Endothelial cell of umbilical vein (primary cell): Measurements from ENCODE around the gene LARP1. TPM values are rescaled to one million over a fixed set of nuclear protein-coding genes. Genes with fewer than 3 reads are reported as not detected.

ENCODE experiments used
- BruUV-seq: library from RNA; stranded (reverse); fragments of 400-500 nt; replicated peaks from 2 replicates; lab custom pipeline; 2021; lab: Mats Ljungman, UMichigan
- CTCF ChIA-PET: fragments of 300-600, 350-600 bp; sonication (Branson Sonifier 250); formaldehyde crosslinking; loops from one replicate; lab custom pipeline; 2021; ENCODE audit warnings: antibody characterized with exemption, inconsistent platforms; lab: Charles Lee
- POLR2A ChIA-PET: fragments of 300-600, 350-600 bp; sonication (Branson Sonifier 250); formaldehyde crosslinking; loops from one replicate; lab custom pipeline; 2021; ENCODE audit warnings: antibody characterized with exemption, inconsistent platforms; lab: Charles Lee
- DNase-seq: peaks from one replicate; pipeline ENCODE4 v3.0.0-alpha.2; 2011; ENCODE audit warnings: low read depth, low spot score
- FAIRE-seq: peaks from 2 replicates; lab custom pipeline; 2011; peaks lifted over from hg19 to GRCh38; lab: Jason Lieb, UNC
- H2AFZ ChIP-seq: 2 replicates; pipeline ENCODE4 v1.6.0; 2012; ENCODE audit warnings: low read depth, low read length, control low read depth, inconsistent platforms
- H3K27ac ChIP-seq: 2 replicates; pipeline ENCODE4 v1.5.1; 2011; ENCODE audit warnings: low read depth, mild to moderate bottlenecking, control low read depth, low read length, moderate library complexity; ENCODE audit not compliant: insufficient read depth
- H3K27me3 ChIP-seq, 2 experiments: 2 replicates each; pipeline versions ENCODE4 v1.6.0 to v1.6.1; 2011; ENCODE audit warnings: low read length in 2 of 2, mixed read lengths in 1 of 2; ENCODE audit not compliant: control insufficient read depth in 2 of 2, insufficient read depth in 2 of 2
- H3K36me3 ChIP-seq, 2 experiments: 2 replicates in 1 of 2; 3 replicates in 1 of 2; pipeline ENCODE4 v1.5.1; 2011; ENCODE audit warnings: low read length in 2 of 2, mild to moderate bottlenecking in 1 of 2, moderate library complexity in 1 of 2; ENCODE audit not compliant: control insufficient read depth in 2 of 2, insufficient read depth in 2 of 2; ENCODE audit errors: extremely low read depth in 1 of 2
- H3K4me1 ChIP-seq: 3 replicates; pipeline ENCODE4 v1.5.1; 2011; ENCODE audit warnings: mild to moderate bottlenecking, low read length; ENCODE audit not compliant: control insufficient read depth, insufficient read depth; ENCODE audit errors: extremely low read depth
- H3K4me2 ChIP-seq: 2 replicates; pipeline ENCODE4 v1.6.1; 2011; ENCODE audit warnings: low read length, control low read depth, mixed read lengths; ENCODE audit not compliant: insufficient read depth
- H3K4me3 ChIP-seq, 3 experiments: fragments of 200-600 bp in 1 of 3; sonication (generic), shearing (Covaris generic) in 1 of 3; replicated peaks in 1 of 3; 2 replicates each; pipeline ENCODE4 v1.5.1; 2011 to 2016; ENCODE audit warnings: control low read depth in 3 of 3, low read length in 3 of 3, mild to moderate bottlenecking in 2 of 3, inconsistent platforms in 1 of 3, low read depth in 1 of 3, moderate library complexity in 1 of 3; ENCODE audit not compliant: insufficient read depth in 1 of 3
- H3K79me2 ChIP-seq: 2 replicates; pipeline ENCODE4 v1.6.0; 2012; ENCODE audit warnings: low read length, inconsistent platforms; ENCODE audit not compliant: control insufficient read depth, insufficient read depth
- H3K9ac ChIP-seq: replicated peaks from 2 replicates; pipeline ENCODE3; 2011; ENCODE audit warnings: low read length, control low read depth; ENCODE audit not compliant: insufficient read depth; ENCODE audit errors: extremely low read depth
- H3K9me1 ChIP-seq: replicated peaks from 3 replicates; pipeline ENCODE4 v1.6.0; 2011; ENCODE audit warnings: mild to moderate bottlenecking, low read length; ENCODE audit not compliant: control insufficient read depth, insufficient read depth; ENCODE audit errors: extremely low read depth
- H3K9me3 ChIP-seq: replicated peaks from 2 replicates; pipeline ENCODE4 v1.5.1; 2012; ENCODE audit warnings: low read length, inconsistent platforms; ENCODE audit not compliant: control insufficient read depth, insufficient read depth
- H4K20me1 ChIP-seq: replicated peaks from 2 replicates; pipeline ENCODE3; 2011; ENCODE audit warnings: mild to moderate bottlenecking, low read length; ENCODE audit not compliant: control insufficient read depth, insufficient read depth; ENCODE audit errors: extremely low read depth
- EZH2 ChIP-seq: IDR thresholded peaks from 2 replicates; pipeline ENCODE4 v1.6.1; 2012; ENCODE audit warnings: borderline replicate concordance, low read depth, mild to moderate bottlenecking, moderate library complexity, low read length, inconsistent platforms; ENCODE audit not compliant: severe bottlenecking
- FOS ChIP-seq: IDR thresholded peaks from 2 replicates; pipeline ENCODE4 v1.6.1; 2011; ENCODE audit warnings: mild to moderate bottlenecking, low read length, moderate library complexity, borderline replicate concordance; ENCODE audit not compliant: insufficient read depth
- GATA2 ChIP-seq: IDR thresholded peaks from 2 replicates; pipeline ENCODE4 v1.7.0; 2011; ENCODE audit warnings: low read depth, mild to moderate bottlenecking, moderate library complexity, mixed read lengths, low read length; ENCODE audit not compliant: insufficient read length, insufficient read depth
- JUN ChIP-seq: IDR thresholded peaks from 2 replicates; pipeline ENCODE4 v1.6.1; 2011; ENCODE audit warnings: borderline replicate concordance, low read depth; ENCODE audit not compliant: insufficient read length, insufficient read depth
- MYC ChIP-seq: IDR thresholded peaks from one replicate; pipeline ENCODE4 v1.6.1; 2011; ENCODE audit warnings: mild to moderate bottlenecking, low read depth, low read length
- POLR2A ChIP-seq: IDR thresholded peaks from 2 replicates; pipeline ENCODE4 v1.6.1; 2012; ENCODE audit warnings: low read depth, mild to moderate bottlenecking, control low read depth, low read length
- POLR2AphosphoS5 ChIP-seq: IDR thresholded peaks from 2 replicates; pipeline ENCODE4 v1.6.1; 2012; ENCODE audit warnings: low read depth, mild to moderate bottlenecking, control low read depth, low read length, moderate library complexity; ENCODE audit not compliant: insufficient read depth
- dilution Hi-C: fragments of 300-500 bp; cut with MboI; formaldehyde crosslinking; loops from one replicate; pipeline ENCODE4 v1.15.0; 2019; ENCODE audit warnings: low sequenced_read_pairs; ENCODE audit not compliant: extremely low pct_ligation_motif_present
- intact Hi-C: fragments of 100-400 bp; cut with micrococcal nuclease; formaldehyde crosslinking; loops from one replicate; pipeline ENCODE4 v1.10.0; 2022
- polyA plus RNA-seq, 4 experiments: library from polyadenylated mRNA; depleted of rRNA in 3 of 4; stranded (reverse) in 3 of 4; unstranded in 1 of 4; fragments of >200 nt; gene quantifications; 2 replicates each; pipeline versions ENCODE4 v1.2.1 to v1.2.3, GENCODE V29; 2011 to 2012; ENCODE audit warnings: missing spikeins in 1 of 4
- total RNA-seq: library from RNA; stranded (reverse); gene quantifications from 2 replicates; pipeline ENCODE4 v1.2.3, GENCODE V29; 2021
- TF ChIP-seq, protein P1 (sequence below), 2 donors: IDR thresholded peaks; 1 replicate in 1 of 2; 2 replicates in 1 of 2; pipeline ENCODE4 v1.5.1; 2011; ENCODE audit warnings: low read length in 2 of 2, mild to moderate bottlenecking in 2 of 2, moderate library complexity in 2 of 2, control low read depth in 1 of 2, inconsistent platforms in 1 of 2, low read depth in 1 of 2; ENCODE audit not compliant: insufficient read depth in 1 of 2; ENCODE audit errors: extremely low read depth in 1 of 2
- TF ChIP-seq, protein P2 (sequence below): IDR thresholded peaks from 2 replicates; pipeline ENCODE4 v1.6.1; 2011; ENCODE audit not compliant: insufficient read depth, insufficient read length

The LARP1 gene
- total and polyA plus RNA-seq, 2 donors (not counting 3 experiments of a cell fraction or from before 2014, with no cell fraction given), result 70.4 to 252 TPM

DNA sequence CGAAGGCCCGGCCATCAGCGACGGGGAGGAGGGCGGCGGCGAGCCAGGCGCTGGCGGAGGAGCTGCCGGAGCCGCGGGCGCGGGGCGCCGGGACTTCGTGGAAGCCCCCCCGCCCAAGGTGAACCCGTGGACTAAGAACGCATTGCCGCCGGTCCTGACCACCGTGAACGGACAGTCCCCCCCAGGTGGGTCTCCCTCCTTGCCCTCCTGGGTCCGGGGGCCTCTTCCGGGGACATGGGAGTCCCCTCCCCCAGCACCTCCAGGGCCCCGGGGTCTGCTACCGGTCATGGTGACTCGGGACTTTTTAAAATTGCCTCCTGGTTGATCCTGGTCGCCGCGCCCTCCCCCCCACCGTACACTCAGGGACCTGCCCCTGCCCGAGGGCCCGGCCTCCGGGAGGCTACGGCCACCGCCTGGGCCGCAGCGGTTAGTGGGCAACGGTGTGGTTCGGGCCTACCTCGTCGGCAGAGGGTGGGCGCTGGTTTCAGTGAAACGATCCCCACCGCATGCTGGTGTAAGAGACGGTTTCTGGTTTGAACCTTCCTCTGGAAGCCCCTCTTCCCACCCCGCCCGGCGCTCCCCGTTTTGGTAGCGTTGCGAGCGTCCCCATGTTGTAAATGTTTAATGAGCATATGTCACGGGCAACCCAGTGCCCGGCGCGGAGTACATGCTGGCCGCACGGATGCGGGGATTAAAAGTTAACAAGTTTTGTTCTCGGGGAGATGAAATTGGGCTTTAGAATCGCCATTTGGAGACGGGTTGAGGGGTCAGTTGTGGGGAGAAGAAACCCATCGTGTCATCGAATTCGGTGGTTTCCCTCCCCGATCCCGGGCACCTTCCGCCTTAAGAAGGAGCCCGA, 1.1 kb downstream of the LARP1 start:
- Histone ChIP-seq H3K27me3 (no peaks in the 10 kb centered on the region), H3K4me3 (peak overlapping the region; percentile 86 to 92 (median 88)), H3K4me1 (peaks cover 34% of the 10 kb centered on the region), H3K36me3 (no peaks in the 10 kb centered on the region), H3K4me2 (peak overlapping the region; percentile 56), H3K9ac (peak overlapping the region; percentile 82), H3K27ac (peak overlapping the region; percentile 51), H4K20me1 (peaks cover 13% of the 10 kb centered on the region), H3K9me3 (no peaks in the 10 kb centered on the region), H3K9me1 (no peaks in the 10 kb centered on the region), H2AFZ (no peak overlapping the region), H3K79me2 (peaks cover 58% of the 10 kb centered on the region)
- FAIRE-seq (peak; percentile 28), DNase-seq (peak; percentile 46)
- no TSS peak for BruUV-seq
- TF ChIP-seq EZH2 (no peak), POLR2AphosphoS5 (no peak), GATA2 (no peak), POLR2A (no peak), FOS (no peak), JUN (no peak), MYC (no peak)
- TF ChIP-seq, protein P1, sequence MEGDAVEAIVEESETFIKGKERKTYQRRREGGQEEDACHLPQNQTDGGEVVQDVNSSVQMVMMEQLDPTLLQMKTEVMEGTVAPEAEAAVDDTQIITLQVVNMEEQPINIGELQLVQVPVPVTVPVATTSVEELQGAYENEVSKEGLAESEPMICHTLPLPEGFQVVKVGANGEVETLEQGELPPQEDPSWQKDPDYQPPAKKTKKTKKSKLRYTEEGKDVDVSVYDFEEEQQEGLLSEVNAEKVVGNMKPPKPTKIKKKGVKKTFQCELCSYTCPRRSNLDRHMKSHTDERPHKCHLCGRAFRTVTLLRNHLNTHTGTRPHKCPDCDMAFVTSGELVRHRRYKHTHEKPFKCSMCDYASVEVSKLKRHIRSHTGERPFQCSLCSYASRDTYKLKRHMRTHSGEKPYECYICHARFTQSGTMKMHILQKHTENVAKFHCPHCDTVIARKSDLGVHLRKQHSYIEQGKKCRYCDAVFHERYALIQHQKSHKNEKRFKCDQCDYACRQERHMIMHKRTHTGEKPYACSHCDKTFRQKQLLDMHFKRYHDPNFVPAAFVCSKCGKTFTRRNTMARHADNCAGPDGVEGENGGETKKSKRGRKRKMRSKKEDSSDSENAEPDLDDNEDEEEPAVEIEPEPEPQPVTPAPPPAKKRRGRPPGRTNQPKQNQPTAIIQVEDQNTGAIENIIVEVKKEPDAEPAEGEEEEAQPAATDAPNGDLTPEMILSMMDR (IDR thresholded peaks at IDR 0.05; ENCODE audit: extremely low read depth in 1 of 2, insufficient read depth in 1 of 2, low read depth in 1 of 2, low read length in 2 of 2), result no peak
- TF ChIP-seq, protein P2, sequence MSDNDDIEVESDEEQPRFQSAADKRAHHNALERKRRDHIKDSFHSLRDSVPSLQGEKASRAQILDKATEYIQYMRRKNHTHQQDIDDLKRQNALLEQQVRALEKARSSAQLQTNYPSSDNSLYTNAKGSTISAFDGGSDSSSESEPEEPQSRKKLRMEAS, result no peak
- intact Hi-C loops, result loop anchor here (2.0 to 10.0 kb wide), 4 partner anchors 15 to 711 kb away; partner anchors contain the start of gene MRPL22
- ChIA-PET CTCF (interaction anchor here (0.9 kb wide), 1 partner anchor 106 kb away, joined by 3 read pairs; no protein-coding TSS in a partner anchor), POLR2A (no interaction called here)
- dilution Hi-C loops, result no loop called here
